HTR-8/SVneo (cell line): ENCODE data around the gene C10orf90.

Experiments
- DNase-seq: peaks from one replicate; pipeline ENCODE4 v3.0.0; 2011; ENCODE audit warnings: low spot score, mixed read lengths; ENCODE audit not compliant: insufficient read length
- FAIRE-seq: peaks from 2 replicates; lab custom pipeline; 2011; peaks lifted over from hg19 to GRCh38; lab: Jason Lieb, UNC

The C10orf90 gene

DNA sequence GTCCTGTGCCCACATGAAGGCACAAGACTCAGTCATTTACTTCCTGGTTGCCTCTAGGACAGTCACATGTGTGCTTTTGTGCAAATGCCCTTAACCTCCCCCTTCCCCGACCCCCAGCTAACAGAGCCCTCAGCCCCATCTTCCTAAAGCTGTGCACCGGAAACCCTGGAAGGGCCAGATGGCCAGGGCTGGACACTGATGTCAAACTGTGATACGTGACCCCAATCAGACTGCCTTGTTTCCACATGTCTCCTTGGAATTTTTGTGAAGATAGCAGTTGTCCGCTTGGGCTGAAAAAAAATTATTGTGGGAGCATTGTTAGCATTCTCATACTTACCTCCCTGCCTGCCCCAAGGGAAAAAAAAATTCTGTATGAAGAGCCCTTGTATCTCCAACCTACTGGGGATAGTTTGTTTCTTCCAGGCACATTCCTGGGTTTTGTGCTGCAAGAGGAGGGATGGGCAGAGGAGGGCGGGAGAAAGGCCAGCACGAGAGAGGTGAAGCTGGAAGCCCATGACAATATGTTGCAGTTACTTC lies 265.2 kb downstream of the C10orf90 start:
- no peak for FAIRE-seq

DNA sequence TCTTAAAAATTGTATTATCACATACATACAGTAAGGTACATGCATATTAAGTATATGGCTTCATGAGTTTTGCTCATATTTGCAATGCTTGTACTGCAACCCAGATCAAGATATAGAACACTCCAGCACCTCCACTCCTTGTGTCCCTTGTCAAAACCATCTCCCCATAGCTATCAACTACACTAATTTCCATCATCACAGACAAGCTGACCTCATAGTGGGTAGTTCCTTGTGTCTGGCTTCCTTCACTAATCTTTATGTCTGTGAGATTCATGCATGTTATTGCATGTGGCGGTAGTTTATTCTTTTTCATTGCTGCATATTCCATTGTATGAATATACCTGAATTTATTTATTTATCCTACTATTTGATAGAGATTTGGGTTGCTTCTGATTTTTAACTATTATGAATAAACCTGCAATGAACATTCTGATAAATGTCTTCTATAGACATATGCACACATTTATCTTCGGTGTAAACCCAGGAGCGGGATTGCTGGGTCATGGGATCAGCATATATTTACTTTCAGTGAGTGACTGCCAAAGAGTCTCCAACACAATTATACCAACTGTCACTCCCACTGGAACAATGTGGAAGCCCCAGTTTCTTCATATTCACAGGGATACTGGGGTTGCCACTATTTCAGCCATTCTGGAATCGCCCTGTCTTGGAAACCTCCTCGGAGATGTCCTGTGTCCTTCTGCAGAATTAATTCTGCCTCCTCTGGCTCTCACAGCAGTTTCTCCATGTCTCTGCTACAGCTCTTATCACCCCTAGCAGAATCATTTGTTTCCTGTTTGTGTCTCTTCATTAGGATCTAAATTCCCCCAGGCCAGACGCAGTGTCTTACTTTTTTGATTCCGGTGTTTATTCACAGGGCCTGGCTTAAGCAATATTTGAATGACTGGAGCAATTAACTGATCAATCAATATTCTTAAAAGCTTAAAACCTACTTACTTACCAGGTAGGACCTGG lies 267.5 kb downstream of the C10orf90 start:
- DNase-seq (no peak), FAIRE-seq (no peak)

More for the DNA sequence above, 265.2 kb downstream of the C10orf90 start:
- no peak for DNase-seq

DNA sequence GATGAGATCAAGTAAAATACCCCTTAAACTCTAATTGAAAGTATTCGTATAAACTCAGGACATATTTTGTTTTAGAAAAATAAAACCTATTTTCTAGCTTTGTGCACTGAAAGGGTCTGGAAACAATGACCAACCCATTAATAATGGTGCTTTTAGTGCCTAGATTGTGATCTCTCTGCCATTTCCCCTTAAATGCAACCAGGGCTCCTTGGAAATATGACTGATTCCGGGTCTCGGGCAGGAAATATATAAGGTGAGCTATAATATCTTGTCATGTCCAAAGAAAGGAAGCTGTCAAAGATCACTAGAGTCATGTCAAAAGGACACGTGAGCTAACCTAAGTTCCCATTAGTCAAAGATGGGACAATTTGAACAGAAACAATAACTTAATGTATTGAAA lies 269.9 kb downstream of the C10orf90 start:
- DNase-seq (no peak), FAIRE-seq (no peak)

DNA sequence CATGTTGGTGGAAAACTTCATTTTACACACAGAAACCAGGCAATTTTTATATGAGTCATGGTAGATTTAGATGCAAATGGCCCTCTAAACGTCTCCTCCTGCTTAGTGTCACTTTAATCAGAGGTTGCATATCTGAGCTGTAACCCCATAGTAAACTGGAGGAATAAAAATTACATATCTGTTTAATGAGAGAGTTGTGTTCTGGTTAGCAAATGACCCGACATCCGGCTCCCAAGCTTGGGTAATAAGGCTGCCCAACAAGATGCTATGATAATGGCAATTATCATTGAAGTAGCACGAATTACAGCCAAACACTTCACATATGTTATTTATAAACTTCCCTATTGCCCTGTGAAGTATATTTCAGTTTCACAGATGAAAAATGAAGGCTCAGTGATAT lies 271.6 kb downstream of the C10orf90 start:
- no peak for FAIRE-seq
- no peak for DNase-seq

DNA sequence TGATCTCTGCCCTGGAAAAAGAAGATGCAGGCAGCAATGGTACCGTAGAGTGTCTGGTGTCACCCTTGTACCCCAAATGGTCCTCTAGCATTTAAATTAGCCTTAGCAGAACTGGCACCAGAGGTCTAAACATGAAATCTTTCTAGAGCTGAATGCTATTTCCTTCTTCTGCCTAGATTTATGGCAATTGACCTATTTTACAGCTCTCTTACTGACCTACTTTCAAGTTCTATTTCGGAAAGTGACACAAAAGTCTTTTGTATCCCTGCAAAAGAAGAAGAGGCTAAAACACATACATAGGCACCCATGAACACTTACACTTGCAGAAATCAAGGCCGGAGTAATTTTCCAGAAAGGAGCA lies 272.1 kb downstream of the C10orf90 start:
- FAIRE-seq (no peak), DNase-seq (no peak)

DNA sequence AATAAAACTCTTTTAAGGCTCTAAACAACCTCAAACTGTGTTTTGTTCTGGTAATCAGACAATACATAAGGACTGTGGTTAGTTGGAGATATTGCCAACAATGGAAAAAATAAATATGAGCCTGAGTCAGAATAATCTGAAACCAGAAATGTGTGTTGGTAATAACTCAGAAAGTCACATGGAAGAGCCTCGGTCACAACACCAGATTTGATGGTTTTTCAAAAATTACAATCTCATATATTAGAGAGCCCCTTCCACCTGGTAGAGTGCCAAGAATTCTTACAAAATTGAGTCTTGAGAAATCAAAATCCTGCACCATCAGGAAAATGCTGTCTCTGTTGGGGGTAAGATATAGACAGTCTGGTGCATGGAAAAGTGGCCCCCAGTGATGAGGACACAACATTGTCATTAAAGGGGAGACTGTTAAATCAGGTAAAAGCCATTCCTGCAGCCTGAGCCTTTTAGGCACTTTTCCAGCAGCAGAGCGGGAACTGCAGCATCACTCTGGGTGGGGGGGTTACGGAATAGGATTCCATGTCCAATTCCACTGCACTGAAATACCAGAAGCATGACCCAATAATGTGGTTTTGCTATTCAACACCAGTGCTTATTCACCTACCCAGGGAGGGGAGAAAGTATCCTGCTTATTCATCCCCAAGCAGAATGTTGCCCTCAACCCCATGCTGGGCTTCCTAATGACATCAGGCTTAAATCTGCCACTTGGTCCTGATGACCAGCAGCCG lies 272.7 kb downstream of the C10orf90 start:
- FAIRE-seq (peak; percentile 75), DNase-seq (peak; percentile 70)

DNA sequence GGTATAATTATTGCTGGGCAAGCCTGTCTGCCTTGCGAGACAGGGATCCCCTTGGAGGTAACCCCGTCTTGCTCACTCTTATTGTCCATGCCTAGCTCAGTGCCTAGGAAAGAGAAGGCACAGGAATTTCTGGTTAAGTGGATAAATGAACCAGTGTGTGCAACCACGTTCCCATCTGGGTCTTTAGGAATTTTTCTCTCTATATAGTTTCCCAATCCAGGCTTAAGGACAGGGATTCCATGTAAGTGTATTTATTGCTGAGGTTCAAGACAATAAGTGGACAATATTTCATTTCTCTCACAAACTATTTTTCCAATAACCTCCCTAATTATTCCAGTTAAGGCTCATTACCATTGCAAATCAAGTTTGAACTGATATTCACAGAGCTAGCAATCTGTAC lies 273.3 kb downstream of the C10orf90 start:
- no peak for DNase-seq
- FAIRE-seq, result no peak

DNA sequence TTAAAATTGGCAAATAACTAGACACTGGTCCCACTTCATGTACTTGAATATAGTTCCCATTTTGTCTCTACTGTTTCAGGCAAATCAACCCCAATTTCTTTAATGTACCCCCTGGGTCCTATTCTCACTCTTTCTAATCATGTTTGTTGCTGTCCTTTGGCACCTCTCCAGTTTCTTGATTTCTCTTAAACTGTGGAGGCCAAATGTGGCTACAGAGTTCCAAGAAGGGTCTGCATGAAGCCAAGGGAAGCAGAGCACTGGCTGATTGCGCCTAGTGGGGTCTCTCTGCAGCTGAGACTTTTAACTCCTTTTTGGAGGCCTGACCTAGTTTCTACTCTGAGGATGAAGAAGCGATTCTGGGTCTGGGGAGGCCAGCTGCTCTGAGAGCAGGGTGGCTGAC lies 275.5 kb downstream of the C10orf90 start:
- FAIRE-seq (no peak), DNase-seq (no peak)

DNA sequence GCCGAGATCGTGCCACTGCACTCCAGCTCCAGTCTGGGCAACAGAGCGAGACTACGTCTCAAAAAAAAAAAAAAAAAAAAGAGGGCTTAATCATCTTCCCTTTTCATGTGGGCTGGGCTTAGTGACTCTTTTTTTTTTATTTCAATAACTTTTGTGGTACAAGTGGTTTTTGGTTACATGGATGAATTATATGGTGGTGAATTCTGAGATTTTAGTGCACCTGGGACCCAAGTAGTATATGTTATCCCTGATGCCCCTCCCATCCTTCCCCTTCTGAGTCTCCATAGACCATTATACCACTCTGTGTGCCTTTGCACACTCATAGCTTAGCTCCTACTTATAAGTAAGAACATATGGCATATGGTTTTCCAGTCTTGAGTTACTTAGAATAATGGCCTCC lies 277.4 kb downstream of the C10orf90 start:
- no peak for FAIRE-seq
- DNase-seq, result no peak

DNA sequence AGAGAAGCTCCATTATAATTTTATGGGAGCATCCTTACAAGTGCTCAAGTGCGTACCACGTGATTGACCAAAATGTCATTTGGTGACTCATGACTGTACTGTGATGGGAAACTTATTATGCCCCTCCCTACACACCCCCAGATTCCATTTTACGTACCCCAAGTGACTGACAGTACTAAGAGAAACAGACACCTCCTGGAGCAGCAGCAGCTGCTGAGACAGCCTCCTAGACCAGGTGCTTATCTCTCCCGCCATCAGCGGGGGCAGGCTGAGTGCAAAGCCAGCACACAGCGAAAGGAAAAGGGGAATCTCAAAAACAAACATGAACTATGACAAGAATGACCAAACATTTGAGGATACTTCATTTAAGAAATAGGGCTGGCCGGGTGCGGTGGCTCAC lies 278.0 kb downstream of the C10orf90 start:
- FAIRE-seq (no peak), DNase-seq (no peak)

DNA sequence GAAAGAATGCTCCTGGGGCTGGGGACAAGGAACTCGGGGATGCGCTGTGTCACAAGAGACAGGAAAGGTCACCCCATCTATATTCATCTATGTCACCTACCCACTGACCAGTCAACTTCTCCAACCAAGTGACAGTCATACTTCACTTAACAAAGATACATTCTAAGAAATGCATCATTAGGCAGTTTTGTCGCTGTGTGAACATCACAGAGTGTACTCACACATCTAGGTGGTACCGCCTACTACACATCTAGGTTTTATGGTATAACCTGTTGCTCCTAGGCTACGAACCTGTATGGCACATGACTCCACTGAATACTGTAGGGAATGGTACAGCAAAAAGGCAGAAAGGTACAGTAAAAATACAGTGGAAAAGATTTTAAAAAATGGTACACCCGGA lies 278.4 kb downstream of the C10orf90 start:
- FAIRE-seq (no peak), DNase-seq (no peak)

DNA sequence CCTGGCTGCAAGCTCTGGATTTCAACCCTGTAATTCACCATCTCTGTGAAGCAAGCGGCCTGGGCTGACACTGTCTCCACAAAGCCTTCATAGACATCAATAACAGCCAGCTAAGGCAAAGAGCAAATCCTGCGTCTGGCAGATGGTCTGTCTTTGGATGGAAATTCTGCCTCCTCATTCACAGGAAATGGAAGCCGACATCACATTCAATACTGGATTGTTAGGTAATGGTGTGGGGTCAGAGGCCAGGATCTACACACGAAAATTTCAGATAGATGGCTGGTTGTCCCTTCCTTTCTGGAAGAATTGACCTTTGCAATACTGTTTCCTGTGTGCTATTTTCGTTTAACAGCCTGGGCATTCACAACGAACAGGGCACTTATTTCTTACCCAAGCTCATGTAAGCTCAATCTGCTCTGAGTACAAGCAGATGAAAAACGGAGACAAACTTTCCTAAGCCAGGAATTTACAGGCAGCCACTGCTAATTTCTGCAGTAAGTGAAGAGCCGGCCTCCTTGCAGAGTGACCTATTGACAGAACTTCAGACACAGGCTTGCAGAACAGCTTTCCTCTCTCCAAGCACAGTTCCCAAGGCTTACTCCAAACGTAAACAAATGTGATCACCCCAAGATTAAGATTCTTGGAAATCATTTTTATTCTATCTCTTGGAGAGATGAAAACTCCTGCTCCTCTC lies 279.2 kb downstream of the C10orf90 start:
- FAIRE-seq (no peak), DNase-seq (no peak)

DNA sequence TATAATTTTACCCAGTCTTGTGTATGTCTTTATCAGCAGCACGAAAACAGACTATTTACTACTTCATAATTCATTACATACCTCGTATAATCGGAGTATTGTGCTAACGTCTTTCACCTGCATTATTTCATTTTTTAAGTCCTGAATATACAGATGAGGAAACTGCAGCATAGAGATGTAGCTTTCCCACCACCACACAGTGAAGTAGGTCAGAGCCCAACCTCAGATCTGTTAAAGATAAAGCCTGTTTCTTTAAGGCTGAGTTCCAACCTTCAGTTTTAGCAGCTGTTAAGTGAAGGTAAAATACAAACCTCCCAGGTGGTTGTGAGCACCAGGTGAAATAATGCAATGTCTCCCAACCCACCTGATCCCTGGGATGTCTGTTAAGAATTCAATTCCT lies 280.2 kb downstream of the C10orf90 start:
- DNase-seq, result no peak
- no peak for FAIRE-seq

DNA sequence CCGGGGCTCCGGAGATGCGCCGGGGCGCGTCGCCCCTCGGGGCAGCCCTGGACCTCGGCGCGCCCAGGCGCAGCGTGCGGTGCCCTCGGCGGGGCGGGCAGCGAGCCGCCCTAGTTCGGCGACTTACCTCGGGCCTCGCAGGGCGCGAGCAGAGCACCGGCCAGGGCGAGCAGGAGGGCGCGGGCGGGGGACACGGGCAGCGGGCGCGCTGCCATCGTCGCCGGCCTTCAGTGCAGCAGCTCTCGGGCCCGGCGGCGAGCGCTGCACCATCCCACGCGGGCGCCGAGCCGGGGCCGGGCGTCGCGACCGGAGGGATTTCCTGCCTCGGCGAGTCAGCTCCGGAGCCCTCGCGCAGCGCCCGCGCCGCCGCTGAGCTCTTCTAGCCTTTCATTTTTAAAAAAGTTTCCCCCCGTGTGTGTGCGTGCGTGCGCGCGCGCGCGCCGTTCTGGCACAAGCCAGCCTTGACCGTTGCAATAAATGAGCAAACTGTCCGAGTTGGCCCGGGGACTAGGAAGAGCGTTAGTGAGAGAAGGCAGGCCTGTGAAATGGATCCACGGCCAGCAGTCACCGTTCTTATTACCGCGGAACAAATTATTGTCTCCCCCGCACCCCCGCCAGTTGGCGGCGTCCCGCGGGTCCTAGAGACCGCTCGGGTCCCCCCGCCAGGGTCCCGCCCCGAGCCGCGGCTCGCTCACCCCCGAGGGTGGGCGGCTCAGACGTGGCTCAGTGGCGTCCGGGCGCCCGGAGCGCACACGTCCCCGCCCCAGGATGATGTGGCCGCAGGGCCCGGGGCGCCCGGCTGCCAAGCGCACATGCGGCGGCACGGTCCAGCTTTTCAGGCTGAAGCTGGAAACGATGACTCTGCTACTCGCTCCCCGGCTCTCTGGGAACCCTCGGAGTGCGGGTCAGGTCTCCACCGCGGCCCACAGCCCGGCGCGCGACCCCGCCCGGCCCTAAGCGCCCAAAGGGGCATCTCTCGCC lies 282.3 kb downstream of the C10orf90 start, which contains the start of gene ADAM12:
ADAM12 (minus strand) TSS at position 547 of the 981 bp plus-strand sequence; CDS start at position 215, 332 bp downstream.
- no peak for FAIRE-seq
- DNase-seq, result no peak

DNA sequence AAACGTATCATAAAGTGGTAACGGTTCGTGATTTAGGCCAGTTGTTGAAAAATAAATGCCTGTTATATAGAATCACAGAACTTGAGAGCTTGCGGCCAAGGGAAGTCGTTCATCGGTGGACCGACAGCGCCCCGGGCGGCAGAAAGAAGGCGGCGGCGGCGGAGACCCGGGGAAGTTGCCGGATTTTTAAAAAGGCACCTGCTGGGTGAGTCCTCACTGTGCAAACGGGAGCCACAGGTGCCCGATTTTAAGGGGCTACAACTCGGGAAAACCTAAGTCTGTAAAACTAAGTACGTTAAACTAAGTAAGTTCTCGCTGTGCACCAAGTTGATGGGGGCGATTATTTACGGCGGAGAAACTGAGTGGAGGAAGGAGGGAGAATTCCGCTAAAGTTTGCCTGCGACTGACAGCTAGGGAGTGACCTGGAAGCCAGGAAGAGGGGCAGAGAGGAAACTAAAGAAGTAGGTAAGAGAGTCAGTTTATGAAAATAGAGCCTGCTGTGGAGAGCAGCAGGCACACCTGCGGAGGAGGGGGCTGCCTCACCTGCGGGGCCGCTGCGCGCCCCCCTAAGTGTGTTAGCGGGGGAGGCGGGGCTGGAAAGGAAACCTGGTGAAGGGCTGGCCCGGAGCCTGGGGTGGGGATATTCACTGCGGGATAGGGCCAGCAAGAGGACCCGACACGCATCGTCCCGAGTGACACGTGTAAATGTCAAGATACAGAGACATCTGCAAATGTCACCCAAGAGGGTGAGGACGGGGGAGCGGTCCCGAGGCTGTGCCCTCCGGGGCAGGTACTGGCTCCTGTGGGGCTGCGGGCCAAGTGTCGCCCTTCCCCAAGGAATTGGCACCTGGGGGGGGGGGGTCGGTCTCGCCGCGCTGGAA lies 283.2 kb downstream of the C10orf90 start:
- no peak for FAIRE-seq
- peak; percentile 45 for DNase-seq

DNA sequence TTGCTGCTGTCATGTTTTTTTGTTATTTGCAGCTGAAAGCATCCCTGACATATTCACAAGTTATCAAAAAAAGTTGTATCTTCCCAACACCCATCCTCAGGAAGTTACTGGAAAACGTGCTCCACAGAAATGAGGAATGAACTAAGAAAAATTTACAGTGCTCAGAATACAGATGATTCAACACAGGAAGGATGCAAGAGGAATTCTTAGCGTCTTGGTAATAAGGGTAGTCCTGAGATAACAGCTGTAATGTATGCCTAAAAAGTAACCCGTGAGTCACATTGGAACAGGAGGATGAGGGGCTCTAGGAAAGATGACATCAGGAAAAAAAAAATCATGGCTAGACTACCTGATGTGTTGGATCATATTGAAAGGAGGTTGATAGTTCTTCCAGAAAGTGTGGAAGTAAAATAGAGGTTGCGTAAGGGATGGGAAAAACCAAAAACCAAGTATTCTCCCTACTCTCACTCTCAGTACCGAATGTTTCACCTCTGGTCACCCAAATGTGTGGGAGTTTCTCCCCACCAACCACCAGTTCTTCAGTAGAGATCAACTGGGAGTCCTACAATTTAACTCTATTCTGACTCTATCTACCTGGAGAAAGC lies 286.1 kb downstream of the C10orf90 start:
- FAIRE-seq, result no peak

DNA sequence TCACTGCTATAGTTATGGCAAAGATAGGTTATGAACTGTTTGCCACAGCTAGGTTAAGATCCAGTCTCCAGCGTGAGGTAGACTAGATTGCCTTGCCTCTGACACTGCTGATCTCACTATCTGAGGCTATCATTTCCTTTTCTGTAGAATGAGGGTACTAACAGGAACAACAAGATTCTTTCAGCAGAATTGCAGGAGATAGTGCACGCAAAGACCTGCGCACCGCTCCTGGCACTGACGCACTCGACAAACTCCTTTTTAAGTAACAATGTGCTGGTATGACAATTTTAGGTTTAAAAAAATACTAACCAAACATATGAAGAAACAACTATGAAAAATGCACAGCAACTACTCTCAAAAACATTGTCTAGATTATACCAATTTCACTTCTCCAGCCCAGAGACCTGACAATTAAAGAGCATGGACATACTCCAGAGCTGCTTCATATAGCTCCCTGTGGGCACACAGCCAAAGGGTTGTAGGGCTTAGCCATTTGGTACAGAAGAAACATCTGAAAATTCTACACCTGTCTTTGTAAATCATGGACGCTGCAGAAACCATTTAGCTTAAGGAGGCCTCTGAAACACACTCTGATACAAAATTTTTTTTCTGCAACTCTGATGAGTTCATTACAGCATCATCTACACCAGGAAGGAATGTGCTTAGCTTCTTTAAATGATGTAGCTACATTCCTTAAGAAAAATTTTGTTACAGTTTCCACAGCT lies 290.0 kb downstream of the C10orf90 start:
- FAIRE-seq (no peak), DNase-seq (no peak)

More for the DNA sequence above, 286.1 kb downstream of the C10orf90 start:
- no peak for DNase-seq
